HFFc6 (cell line): ENCODE measurements around the gene SCG3. TPM values are rescaled to one million over a fixed set of nuclear protein-coding genes. Genes with fewer than 3 reads are reported as not detected.

Experiments used
- DNase-seq: peaks from one replicate; pipeline ENCODE4 v3.0.0-alpha.2; 2018
- H3K27ac Mint-ChIP-seq: 2 replicates; pipeline ENCODE4 v1.8.0; 2020; ENCODE audit warnings: mild to moderate bottlenecking, mixed read lengths
- H3K27me3 Mint-ChIP-seq: 2 replicates; pipeline ENCODE4 v1.8.0; 2021; ENCODE audit warnings: mild to moderate bottlenecking, moderate library complexity, mixed read lengths; ENCODE audit not compliant: insufficient read depth
- H3K36me3 Mint-ChIP-seq: 2 replicates; pipeline ENCODE4 v1.8.0; 2021; ENCODE audit warnings: low read depth, mixed read lengths
- H3K4me1 Mint-ChIP-seq: 2 replicates; pipeline ENCODE4 v1.8.0; 2020; ENCODE audit warnings: low read depth, mixed read lengths
- H3K4me3 Mint-ChIP-seq: 2 replicates; pipeline ENCODE4 v1.8.0; 2020; ENCODE audit warnings: mild to moderate bottlenecking, moderate library complexity, mixed read lengths
- H3K9me3 Mint-ChIP-seq: 2 replicates; pipeline ENCODE4 v1.8.0; 2020; ENCODE audit warnings: mild to moderate bottlenecking, mixed read lengths
- total RNA-seq, 6 experiments: library from RNA; stranded (reverse); fragmentation: NEBNext Ultra II Directional; extraction: Animal tissue kit (Norgen Biotek cat#: 25700); gene quantifications; 2 replicates in 1 of 6; 3 replicates in 5 of 6; pipeline ENCODE4 v1.2.3, GENCODE V29; 2021
- TF ChIP-seq, protein P1 (sequence below): fragments of 200-600 bp; sonication (generic); IDR thresholded peaks from 2 replicates; pipeline ENCODE4 v1.5.0; 2021; ENCODE audit warnings: antibody characterized with exemption, mild to moderate bottlenecking

SCG3 gene
- total RNA-seq, 6 experiments from 2014 or later, result not detected

DNA sequence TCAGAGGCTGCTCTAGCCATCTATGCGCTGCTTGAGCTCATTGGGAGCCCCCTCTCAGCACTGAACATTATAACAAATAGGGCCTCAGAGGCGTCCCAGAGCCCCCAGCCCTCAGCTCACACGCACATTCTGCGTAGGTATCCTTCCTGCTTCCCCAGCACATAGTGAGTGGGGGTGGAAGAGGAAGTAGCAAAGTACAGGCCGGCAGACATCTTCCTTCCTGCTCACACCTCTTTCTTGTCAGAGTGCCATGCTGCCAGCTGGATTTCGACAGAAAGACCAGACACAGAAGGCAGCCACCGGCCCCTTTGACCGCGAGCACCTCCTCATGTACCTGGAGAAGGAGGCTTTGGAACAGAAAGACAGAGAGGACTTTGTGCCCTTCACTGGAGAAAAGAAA, 86.7 kb downstream of the SCG3 start:
- H3K27me3 Mint-ChIP-seq, result no peaks in the 10 kb centered on the region
- no peak overlapping the region for H3K4me3 Mint-ChIP-seq
- no peaks in the 10 kb centered on the region for H3K9me3 Mint-ChIP-seq
- DNase-seq, result no peak
- no peaks in the 10 kb centered on the region for H3K4me1 Mint-ChIP-seq
- no peak overlapping the region for H3K27ac Mint-ChIP-seq
- H3K36me3 Mint-ChIP-seq, result peaks cover 4% of the 10 kb centered on the region; the same call in 1 of the 2 replicates
- TF ChIP-seq, protein P1, sequence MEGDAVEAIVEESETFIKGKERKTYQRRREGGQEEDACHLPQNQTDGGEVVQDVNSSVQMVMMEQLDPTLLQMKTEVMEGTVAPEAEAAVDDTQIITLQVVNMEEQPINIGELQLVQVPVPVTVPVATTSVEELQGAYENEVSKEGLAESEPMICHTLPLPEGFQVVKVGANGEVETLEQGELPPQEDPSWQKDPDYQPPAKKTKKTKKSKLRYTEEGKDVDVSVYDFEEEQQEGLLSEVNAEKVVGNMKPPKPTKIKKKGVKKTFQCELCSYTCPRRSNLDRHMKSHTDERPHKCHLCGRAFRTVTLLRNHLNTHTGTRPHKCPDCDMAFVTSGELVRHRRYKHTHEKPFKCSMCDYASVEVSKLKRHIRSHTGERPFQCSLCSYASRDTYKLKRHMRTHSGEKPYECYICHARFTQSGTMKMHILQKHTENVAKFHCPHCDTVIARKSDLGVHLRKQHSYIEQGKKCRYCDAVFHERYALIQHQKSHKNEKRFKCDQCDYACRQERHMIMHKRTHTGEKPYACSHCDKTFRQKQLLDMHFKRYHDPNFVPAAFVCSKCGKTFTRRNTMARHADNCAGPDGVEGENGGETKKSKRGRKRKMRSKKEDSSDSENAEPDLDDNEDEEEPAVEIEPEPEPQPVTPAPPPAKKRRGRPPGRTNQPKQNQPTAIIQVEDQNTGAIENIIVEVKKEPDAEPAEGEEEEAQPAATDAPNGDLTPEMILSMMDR, result no peak

Other genes starting within 250 kb of the SCG3 start
- gene DMXL2, start 58.7 kb upstream of the SCG3 start, total RNA-seq, result 10 to 100 TPM; 10.1 to 12.5 (median 10.7) TPM
- 10 to 100 TPM; 10.0 to 16.5 (median 12.7) TPM for gene LYSMD2, start 56.2 kb downstream of the SCG3 start, total RNA-seq
- 10 to 100 TPM; 11.0 to 14.9 (median 13.5) TPM for gene TMOD2, start 70.1 kb downstream of the SCG3 start, total RNA-seq
- 10 to 100 TPM; 56.4 to 68.8 (median 59.9) TPM for gene TMOD3, start 148.2 kb downstream of the SCG3 start, total RNA-seq